Stomach (tissue), 4 donors: ENCODE results near the gene ARID4A.

Source experiments
- CTCF ChIP-seq, 7 experiments: fragments of 450-650 bp in 4 of 7; fragments of 200-600 bp in 3 of 7; sonication (generic) in 3 of 7; IDR thresholded peaks; one replicate each; pipeline ENCODE4 v1.5.1; 2016 to 2019; ENCODE audit warnings: antibody characterized with exemption in 7 of 7, control low read depth in 2 of 7, mild to moderate bottlenecking in 1 of 7
- EP300 ChIP-seq: sonication (generic); formaldehyde crosslinking; IDR thresholded peaks from one replicate; pipeline ENCODE4 v1.6.1; 2017; ENCODE audit warnings: antibody characterized with exemption
- POLR2A ChIP-seq, 4 donors: fragments of 450-650 bp; IDR thresholded peaks; one replicate each; pipeline ENCODE4 v1.6.1; 2016; ENCODE audit warnings: antibody characterized with exemption in 4 of 4, control low read depth in 2 of 4, mild to moderate bottlenecking in 1 of 4, moderate library complexity in 1 of 4

DNA sequence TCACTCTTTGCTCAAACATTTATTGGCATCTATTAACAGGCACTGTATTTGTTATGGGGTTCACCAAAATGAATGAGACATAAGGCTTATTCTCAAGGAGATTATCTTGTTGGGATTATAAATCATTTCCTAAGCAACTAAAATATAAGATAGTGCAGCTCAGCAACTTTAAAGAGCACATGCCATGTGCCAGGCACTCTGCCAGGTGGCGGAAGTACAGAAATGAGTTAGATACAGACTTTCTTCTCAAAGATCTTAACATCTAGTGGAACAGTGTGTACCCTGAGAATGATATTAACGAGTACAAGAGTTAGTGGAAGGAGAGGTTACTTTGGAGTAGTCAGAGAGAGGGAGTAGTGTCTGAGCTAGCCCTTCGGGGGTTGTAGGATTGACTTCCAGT, 68.9 kb downstream of the ARID4A start:
- TF ChIP-seq CTCF (IDR thresholded peaks at IDR 0.05), result no peak
- no peak for TF ChIP-seq EP300
- no peak for TF ChIP-seq POLR2A (IDR thresholded peaks at IDR 0.05)
